HG02610 (cell line): ENCODE data around the gene HEPHL1.

Source experiments
- ATAC-seq: cut with Tn5 transposase; IDR thresholded peaks from one replicate; pipeline ENCODE4 v1.9.1; 2021; ENCODE audit warnings: mild to moderate bottlenecking, moderate library complexity; ENCODE audit not compliant: unreplicated experiment

HEPHL1 gene

GRCh38 chr11:94017446-94017845 lies 3.7 kb upstream of the HEPHL1 start:
- ATAC-seq, result no peak

GRCh38 chr11:94018721-94019120 lies 2.4 kb upstream of the HEPHL1 start:
- no peak for ATAC-seq

DNA sequence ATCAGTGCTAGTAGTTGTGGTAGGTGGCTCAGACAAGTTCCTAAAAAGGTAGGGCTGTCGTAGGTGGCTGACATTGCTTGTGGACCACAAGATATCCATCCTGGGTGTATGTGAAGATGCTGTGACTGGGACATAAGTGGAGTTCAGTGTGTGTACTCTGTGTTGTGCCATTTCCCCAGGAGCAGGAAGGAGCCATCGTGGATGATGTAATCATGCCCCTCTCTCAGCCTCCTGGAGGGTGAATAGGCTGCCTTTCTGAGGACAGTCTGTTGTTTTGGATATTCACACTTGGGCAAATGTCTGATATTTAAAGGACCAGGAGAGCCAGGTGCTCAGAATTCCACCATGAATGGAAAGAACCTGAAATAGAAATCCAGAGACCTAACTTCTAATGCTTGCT lies 2.7 kb downstream of the HEPHL1 start:
- ATAC-seq, result no peak

DNA sequence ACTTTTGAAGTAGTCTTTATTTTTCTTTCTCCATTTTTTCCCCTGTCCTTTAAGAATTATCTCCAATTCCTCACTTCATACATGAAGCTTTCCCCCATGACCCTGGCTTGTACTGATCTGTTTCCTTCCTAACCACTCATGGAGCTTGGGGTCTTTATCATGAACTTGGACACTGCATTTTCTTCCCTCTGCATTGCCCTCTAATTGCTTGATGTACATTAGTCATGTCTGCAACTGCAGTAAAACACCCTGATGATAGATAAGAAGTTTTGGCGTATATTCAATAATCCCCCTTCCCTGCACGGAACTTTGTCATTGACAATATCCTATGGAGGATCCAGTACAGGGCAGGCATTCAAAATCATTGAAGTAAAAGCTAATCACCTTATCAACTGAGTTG lies 3.4 kb downstream of the HEPHL1 start:
- no peak for ATAC-seq

DNA sequence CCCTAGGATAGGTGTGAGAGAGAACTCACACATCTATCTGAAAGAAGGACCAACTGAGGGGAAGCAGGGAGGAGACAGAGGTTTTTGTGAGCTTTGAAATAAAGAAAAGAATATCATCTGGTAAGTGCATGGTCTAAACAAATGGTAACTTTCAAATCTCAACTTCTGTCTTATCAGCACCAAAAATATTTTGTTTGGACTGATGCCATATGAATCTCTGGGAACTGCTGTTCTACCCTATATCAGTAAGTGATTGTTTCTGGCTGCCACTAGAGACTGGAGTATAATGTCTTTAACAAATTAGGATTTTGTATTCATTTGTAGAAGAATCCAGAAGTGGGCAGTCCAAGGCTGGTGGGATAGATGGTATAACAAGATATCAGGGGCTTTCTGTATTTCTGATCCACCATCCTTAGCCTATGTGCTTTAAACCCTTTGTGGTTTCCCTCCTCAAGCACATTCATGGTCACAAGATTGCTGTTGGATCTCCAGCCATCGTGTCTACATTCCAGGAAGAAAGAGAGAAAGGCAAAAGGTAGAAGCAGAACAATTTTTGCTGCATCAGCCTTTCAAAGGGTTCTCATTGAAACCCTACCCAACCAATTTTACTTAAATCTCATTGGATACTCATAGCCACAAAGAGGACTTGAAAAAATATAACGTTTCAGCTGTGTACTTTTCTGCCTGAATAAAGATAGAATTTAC lies 4.7 kb downstream of the HEPHL1 start:
- ATAC-seq, result no peak

GRCh38 chr11:94027210-94027609 lies 6.1 kb downstream of the HEPHL1 start:
- ATAC-seq, result no peak

DNA sequence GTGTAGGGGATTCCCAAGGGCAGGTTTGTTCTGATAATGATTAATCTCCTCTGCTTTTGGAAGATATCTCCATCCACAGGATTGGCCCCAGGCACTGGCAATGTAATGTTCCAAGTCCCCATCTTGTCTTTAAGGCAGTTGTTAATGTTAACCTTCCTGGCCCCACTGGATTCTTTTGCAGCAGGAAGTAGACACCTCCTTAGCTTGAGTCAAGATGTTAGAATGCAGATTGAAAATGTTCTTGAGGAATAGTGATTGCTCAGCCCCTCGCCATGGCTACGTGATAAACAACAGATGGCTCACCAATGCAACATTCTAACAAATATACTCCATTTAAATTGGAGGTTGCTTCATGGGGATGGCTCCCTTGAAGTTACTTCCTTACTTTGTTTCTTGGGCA lies 7.3 kb downstream of the HEPHL1 start:
- no peak for ATAC-seq

GRCh38 chr11:94030059-94030458 lies 8.9 kb downstream of the HEPHL1 start:
- ATAC-seq, result no peak

DNA sequence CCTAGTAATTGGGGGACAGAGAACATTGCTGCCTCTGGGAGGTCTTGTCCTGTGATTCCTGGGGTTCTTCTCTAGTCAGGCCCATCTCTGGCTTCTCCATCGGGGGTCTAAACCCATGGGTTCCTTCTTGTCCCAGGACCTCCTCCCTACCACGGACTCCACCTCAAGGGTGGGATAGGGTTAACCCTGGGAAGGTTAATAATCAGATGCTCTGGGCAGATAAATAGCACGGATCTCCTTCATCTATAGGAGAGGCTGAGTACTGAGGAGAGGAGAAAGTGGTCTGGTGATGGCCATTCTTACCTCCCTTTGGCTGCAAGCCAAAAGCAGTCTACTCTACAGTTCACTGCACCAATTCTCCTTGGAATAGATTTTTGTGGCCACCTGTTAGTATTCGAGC lies 10.5 kb downstream of the HEPHL1 start:
- ATAC-seq, result no peak

GRCh38 chr11:94032066-94032465 lies 10.9 kb downstream of the HEPHL1 start:
- ATAC-seq, result no peak

- no peak for ATAC-seq
Observed at GRCh38 chr11:94032725-94033124, 11.6 kb downstream of the HEPHL1 start.

DNA sequence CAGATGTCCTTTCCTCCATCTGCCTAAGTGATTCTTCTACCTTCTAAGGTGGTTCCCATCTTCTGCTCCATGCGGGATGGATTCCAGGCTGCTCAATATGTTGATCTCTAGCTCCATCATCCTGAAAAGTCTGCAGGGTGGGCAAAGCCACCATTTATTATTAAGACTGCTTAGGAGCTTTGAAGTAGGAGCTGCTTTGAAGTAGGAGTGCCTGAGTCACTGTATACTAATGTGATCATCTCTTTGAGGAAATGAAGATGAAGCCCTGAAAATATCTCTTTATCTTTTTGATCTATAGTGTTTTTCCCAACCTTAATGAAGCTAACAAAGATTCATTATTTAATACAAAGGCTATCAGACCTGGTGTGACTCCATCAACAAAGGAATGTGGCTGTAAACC lies 13.1 kb downstream of the HEPHL1 start:
- ATAC-seq, result no peak

GRCh38 chr11:94036096-94036495 lies 14.9 kb downstream of the HEPHL1 start:
- ATAC-seq, result no peak

GRCh38 chr11:94043241-94043640 lies 22.1 kb downstream of the HEPHL1 start:
- ATAC-seq, result no peak

- ATAC-seq, result no peak
Observed at GRCh38 chr11:94046796-94047195, 25.6 kb downstream of the HEPHL1 start.

GRCh38 chr11:94048032-94048709 lies 27.0 kb downstream of the HEPHL1 start:
- no peak for ATAC-seq

GRCh38 chr11:94049351-94049750 lies 28.2 kb downstream of the HEPHL1 start:
- ATAC-seq, result no peak

- ATAC-seq, result no peak
Observed at GRCh38 chr11:94058630-94059029, 37.5 kb downstream of the HEPHL1 start.

- no peak for ATAC-seq
Observed at GRCh38 chr11:94059065-94059464, 37.9 kb downstream of the HEPHL1 start.

DNA sequence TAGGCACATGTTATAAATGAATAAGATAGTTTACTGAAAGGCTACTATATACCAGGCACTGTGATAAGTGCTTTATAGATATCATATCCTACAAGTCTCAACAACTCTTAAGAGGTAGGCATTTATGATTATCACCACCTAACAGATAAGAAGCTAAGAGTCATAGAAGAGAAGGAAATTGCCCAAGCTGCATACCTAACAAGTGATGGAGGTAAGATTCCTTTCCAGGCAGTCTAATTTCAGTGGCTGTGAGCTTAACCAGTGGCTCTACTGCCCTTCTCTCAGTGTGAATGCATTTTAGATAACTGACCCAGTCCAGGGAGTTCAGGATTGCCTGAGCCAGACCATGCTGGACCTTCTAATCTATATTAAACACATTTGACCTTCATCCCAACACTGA lies 39.2 kb downstream of the HEPHL1 start:
- ATAC-seq, result no peak

- no peak for ATAC-seq
Observed at GRCh38 chr11:94062360-94062759, 41.2 kb downstream of the HEPHL1 start.

- ATAC-seq, result no peak
Observed at GRCh38 chr11:94066901-94067429, 45.8 kb downstream of the HEPHL1 start.
